ENCODE results near the gene HDAC11.
"Not testable (repeated sequence)": the region's sequence is repeated elsewhere in the genome, so short reads cannot be mapped to it uniquely, and the experiment has no call there.

Gene HDAC11, protein sequence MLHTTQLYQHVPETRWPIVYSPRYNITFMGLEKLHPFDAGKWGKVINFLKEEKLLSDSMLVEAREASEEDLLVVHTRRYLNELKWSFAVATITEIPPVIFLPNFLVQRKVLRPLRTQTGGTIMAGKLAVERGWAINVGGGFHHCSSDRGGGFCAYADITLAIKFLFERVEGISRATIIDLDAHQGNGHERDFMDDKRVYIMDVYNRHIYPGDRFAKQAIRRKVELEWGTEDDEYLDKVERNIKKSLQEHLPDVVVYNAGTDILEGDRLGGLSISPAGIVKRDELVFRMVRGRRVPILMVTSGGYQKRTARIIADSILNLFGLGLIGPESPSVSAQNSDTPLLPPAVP

DNA sequence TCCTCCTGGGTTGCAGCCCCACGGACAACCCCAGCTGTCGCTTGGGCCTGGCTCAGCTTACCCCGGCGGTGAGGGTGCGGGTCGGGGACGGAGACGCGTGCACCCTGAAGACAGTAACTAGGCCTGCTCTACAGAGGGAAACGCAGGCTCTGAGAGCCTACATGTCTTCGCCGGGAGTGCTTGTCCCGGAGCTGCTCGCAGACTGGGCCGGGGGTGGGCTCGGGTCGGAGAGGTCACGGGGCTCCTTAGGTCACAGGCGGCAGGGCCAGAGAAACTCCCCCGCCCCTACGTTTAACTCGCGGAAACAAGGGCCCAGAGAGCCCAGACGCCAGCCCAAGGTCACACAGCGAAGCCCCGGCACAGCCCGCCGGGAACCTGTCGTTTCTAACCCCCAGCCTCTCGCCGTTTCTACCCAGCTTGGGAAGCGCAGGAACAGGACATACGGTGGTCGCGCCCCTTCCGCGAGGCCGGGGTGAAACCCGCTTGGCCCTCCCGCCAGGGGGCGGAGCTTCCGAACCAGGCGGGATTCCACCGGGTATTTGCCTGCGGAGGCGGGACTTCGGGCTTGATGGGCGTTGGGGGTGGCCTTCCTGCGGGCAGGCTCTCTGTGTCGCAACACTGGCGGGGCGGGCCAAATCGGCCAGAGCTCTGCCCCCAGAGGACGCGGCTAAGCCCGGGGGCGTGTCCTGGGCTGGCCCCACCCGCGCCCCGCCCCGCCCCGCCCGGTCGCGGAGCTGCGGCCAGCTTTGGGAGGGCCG is at the start of gene HDAC11:
HDAC11 (plus strand) TSS at position 725 of the 758 bp plus-strand sequence. CDS start 42 bp downstream, outside the sequence.
- peak; percentile 97 for DNase-seq

DNA sequence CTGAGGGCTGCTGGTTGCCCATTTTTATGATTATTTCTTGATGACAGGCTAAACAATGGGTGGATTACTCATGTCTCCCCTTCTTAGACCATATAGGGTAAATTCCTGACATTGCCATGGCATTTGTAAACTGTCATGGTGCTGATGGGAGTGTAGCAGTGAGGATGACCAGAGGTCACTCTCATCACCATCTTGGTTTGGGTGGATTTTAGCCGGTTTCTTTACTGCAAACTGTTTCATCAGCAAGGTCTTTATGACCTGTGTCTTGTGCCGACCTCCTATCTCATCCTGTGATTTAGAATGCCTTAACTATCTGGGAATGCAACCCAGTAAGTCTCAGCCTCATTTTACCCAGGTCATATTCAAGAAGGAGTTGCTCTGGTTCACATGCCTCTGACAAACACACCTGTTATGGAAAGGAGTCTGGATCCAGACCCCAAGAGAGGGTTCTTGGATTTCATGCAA is 49.7 kb upstream of the HDAC11 start:
- DNase-seq = not testable (repeated sequence)

DNA sequence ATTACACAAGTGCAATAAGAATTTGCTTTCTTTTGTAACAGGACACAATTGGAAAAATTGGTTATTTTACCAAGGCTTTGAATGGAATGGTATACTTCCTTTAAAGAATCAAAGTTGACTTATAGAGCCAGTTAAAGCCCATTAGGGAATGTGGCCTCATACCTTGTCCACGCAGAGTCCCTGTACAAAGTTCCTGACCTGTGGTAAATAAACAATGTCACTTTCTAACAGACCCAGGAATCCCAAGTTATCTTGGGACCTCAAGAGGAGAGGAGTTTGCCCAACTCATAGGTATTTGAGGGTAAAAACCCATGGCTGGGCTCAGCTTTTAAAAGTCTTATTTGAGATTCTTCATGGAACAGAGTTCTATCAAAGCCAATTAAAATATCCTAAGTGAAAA is 48.0 kb upstream of the HDAC11 start:
- no peak for DNase-seq

DNA sequence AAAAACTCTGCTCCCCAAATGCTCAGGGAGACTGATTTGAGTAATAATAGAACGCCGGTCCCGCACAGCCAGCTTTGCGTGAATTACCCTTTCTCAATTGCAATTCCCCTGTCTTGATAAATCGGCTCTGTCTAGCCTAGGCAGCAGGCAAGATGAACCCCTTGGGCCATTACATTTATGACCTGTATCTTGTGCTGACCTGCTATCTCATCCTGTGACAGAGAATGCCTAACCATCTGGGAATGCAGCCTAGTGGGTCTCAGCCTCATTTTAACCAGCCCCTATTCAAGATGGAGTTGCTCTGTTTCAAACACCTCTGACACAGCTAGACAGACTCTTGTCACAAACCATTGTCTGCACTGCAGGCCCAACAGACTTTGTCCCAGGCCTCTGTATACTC is 46.2 kb upstream of the HDAC11 start:
- no peak for DNase-seq

DNA sequence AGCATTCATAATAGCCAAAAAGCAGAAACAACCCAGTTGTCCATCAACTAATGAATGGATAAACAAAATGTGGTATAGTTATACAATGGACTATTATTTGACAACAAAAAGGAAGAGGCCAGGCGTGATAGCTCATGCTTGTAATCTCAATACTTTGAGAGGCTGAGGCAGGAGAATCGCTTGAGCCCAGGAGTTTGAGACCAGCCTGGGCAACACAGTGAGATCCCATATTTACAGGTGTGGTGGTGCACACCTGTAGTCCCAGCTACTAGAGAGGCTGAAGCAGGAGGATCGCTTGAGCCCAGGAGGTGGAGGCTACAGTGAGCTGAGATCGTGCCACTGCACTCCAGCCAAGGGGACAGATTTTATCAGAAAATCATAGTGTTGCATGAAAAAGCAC is 43.9 kb upstream of the HDAC11 start:
- DNase-seq = not testable (repeated sequence)

DNA sequence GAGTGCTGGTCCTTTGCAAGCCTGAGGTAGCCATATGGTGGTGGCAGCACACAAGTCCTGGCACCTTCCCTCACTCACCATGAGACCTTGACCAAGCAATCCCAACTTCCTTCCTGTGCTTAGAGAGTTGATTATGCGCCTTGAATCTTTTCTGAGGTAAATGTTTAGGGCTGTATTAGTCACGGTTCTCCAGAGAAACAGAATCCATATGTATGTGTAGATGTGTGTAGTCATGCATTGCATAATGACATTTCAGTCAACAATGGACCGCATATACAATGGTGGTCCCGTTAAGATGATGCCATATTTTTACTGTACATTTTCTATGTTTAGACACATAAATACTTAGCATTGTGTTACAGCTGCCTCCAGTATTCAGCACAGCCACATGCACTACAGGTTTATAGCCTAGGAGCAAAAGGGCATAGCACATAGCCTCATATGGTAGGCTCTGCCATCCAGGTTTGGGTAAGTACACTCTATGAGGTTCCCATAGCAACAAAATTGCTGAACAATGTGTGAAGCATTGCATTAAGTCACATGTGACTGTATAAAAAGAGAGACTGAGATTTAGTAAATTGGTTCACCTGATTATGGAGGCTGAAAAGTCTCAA is 39.8 kb upstream of the HDAC11 start:
- no peak for DNase-seq

DNA sequence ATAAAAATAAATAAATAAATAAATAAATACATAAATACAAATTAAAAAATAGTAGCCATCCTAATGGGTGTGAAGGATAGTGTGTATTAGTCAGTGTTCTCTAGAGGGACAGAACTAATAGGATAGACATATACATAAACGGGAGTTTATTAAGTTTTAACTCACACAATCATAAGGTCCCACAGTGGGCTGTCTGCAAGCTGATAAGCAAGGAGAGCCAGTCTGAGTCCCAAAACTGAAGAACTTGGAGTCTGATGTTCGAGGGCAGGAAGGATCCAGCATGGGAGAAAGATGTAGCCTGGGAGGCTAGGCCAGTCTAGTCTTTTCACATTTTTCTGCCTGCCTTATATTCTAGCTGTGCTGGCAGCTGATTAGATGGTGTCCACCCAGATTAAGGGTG is 37.2 kb upstream of the HDAC11 start:
- DNase-seq = not testable (repeated sequence)

DNA sequence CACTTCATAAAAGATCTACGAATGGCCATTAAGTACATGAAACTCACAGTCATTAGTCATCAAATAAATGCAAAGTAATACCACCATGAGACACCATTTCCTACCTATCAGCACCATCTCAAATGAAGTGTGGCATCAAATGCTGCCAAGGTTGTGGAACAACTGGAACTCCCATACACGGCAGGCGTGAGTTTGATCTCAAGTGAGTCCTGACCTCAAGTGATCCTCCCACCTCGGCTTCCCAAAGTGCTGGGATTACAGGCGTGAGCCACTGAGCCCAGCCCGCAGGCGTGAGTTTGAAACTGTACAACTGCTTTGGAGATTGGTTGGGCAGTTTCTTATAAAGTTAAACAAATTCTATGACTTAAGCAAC is 28.8 kb upstream of the HDAC11 start:
- peak; percentile 42 for DNase-seq

DNA sequence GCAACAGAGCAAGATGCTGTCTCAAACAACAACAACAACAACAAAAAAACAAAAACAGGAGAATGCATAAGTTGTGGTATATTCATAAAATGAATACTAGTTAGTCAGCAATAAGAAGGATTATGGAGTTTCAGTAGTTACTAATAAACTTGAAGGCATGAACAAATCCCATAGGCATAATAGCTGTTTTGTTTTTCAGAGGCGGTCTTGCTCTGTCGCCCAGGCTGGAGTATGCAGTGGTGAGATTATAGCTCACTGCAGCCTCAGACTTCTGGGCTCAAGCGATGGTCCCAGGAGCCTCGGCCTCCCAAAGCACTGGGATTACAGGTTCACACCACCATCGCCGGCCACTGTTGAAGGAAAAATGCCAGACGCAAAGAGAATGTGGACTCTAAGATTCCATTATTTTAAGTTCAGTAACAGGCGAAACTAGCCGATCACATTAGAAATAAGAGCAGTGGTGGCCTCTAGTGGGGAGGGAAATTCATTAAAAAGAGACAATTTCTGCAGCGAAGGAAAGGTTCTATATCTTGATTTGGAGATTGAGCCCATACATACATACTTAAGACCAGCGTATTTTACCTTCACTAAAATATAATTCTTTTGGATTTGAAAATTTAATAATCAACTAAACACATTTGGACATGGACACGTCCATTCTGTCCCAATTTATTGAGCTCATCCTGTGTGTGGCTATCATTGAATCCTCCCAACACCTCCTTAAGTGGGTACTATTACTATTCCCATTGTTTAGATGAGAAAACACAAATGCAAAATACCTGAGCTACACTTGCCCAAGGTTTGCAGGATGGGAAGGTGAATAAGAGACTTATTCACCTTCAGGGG is 27.4 kb upstream of the HDAC11 start:
- no peak for DNase-seq

DNA sequence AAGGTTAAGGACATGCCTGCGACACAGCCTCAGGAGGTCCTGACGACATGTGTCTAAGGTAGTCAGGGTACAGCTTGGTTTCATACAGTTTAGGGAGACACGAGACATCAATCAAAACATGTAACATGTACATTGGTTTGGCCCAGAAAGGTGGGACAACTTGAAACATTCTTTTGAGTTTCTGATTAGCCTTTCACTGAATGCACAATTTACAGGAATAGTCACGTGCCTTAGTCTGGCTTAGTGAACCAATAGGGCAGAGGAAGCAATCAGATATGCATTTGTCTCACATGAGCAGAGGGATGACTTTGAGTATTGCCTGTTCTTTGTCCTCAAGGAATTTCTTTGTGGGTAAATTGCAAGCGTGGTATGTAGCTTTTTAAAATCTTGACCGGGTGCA is 24.5 kb upstream of the HDAC11 start:
- DNase-seq = no peak

DNA sequence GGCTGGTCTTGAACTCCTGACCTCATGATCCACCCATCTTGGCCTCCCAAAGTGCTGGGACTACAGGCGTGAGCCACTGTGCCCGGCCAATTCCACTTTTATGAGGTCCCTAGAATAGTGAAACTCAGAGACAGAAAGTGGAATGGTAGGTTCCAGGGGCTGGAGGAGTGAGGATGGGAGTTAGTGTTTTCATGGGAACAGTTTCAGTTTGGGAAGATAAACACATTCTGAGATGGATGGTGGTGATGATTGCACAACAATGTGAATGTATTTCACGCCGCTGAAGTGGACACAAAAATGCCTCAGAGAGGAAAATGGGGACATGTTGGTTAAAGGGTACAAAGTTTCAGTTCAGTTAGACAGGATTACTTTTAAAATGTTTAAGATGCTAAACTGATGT is 22.5 kb upstream of the HDAC11 start:
- no peak for DNase-seq

DNA sequence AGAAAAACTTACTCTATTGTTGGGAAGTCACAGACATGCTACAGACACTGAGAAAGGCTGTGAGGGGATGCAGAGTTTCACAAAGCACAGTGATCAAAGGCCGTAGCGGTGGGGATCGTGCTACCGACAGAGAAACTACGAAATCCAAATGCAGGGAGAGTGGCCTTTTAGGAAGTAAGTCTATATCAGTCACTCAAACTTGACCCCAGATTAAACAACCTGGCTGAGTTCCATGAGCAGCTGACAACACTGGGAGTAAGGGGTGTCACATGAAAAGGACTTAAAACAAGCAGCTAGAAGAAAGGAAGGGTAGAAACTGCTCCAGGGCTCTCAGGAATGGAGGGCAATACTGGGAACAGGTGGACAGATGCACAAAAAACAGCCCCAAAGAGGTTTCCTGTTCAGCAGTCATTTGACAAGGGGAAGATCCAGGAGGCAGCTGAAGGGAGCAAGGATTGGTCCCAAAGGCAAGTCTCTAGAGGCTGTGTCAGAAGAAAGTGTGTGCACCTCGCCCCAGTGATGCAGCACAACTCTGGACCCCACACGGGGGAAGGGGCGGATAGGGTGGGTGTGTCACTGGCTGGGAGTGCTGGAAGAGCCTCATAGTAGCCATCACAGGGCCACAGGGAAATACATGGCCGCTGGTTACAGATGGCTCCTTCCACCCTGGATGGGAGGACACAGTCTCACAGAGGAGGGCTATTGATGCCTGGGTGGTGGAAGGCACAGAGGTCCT is 20.3 kb upstream of the HDAC11 start:
- no peak for DNase-seq

DNA sequence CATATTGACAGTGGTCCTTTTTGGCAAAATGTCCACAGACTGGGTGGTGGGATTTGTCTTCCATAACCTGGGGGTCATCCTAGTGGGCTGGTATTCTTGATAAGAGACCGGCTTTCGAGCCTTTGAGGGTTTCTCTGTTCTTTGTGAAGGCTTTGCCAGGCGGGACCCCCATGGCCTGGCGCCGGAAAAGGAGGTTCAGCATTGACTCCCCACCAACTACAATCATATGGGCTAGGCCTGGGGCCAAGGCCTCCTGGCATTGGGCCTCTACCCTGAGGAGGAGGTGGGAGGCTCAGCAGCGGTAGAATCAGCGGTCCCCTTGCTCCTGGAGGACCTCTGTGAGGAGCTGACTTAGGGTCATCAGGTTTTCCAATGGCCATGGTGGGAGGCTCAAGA is 19.8 kb upstream of the HDAC11 start:
- DNase-seq = no peak

DNA sequence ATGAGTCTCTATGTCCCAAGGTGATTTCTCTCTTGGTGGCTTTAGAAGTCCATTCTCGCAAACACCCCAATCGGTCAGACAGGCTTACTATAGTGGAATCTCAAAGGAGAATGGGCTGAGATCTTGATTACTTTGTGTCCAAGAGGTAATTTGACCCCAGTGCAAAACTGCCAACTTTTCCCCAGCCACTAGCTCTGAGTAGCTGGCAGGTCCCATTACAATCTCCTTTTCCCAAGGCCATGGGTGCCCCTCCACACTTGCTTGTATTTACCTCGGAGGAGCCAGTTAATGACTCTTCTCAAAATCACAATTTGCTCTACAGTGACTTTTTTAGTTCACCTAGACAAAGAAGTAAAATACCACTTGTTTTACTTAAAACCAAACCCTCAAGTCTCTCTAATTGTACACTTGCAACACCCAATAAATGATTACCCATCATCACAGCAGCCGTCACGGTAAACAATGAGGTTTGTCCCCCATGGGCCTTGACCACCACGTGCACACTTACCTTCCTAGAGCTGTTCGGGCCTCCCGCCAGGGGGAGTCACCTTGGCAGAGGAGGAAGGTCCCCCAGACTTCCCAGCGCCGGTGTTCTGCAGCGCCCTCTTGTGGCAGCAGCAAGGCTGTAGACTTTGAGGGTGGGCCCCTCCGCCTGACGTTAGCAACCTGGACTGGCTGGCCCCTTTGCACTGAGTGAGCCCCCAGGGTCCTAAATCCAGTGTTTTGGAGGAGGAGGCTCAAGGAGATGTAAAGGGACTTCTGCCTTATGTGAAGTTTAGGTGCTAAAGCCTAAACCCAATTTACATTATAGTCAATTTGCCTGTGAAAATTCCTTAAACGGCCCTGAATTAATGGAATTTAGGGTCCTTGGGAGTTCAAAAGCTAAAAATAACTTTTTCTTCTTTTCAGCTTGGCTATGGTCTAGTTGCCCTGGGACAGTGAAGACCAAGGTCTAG is 18.7 kb upstream of the HDAC11 start:
- DNase-seq = peak; percentile 79

DNA sequence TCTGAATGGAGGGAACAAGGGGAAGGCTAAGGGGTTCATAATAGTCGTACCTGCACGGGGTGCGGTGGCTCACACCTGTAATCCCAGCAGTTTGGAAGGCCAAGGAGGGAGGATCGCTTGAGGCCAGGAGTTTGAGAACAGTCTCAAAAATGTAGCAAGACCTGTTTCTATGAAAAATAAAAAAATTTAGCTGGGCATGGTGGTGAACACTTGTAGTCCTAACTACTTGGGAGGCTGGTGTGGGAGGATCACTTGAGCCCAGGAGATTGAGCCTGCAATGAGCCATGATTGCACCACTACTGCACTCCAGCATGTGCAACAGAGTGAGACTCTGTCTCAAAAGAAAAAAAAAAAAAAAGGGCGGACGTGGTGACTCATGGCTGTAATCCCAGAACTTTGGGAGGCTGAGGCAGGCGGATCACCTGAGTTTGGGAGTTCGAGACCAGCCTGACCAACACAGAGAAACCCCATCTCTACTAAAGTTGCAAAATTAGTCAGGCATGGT is 17.9 kb upstream of the HDAC11 start:
- no peak for DNase-seq

DNA sequence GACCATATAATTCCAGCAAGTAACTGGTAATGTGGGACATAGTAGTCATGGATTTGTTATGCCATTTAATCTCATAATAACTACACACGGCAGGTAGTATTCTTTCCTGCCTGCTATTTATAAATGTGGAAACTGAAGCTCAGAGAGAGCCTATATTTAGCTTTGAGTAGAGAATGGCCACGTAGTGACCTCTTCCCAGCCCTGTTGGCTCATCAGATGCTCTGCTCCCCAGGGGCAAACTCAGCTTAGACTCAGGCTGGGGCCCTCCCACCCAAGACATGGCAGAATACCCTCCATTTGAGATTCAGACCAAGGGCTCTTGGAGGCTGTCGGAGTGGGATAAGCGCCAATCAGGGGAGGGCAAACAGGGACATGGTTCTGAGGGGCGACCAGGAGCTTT is 17.3 kb upstream of the HDAC11 start:
- no peak for DNase-seq

DNA sequence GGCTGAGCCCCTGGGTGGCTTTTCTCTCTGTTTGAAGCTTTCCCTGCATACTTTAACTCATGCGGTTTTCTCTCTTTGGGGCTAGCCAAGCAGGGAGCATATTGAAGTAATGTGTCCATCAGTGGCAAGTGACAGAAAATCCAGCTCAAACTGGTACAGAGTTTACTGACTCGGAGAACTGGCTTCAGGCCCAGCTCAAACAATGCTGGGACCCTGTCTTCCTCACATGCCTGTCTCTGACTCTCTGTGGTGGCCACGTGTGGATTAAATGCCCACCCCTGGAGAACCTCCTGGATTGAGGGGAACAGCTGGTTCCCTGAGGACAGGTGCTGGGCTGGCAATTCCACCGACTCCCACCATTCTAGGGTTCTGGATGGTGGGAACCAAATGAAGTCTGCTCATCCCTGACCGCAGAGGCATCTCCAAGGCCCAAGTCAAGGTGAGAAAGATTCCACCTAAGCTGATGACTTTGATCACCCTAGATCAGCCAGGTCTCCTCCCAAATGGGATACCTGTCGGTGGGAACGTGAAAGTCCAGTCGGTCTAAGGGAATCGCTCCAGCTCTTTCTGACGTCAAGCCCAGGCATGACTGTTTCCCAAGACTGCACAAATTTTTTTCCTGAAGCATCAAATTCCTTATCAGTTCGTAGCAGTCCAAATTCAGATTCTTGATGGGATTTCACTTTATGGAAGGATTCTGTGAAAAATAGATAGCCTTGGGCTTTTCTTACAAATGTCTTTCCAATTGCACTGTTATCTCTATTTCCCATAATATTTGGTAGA is 16.3 kb upstream of the HDAC11 start:
- DNase-seq = no peak

DNA sequence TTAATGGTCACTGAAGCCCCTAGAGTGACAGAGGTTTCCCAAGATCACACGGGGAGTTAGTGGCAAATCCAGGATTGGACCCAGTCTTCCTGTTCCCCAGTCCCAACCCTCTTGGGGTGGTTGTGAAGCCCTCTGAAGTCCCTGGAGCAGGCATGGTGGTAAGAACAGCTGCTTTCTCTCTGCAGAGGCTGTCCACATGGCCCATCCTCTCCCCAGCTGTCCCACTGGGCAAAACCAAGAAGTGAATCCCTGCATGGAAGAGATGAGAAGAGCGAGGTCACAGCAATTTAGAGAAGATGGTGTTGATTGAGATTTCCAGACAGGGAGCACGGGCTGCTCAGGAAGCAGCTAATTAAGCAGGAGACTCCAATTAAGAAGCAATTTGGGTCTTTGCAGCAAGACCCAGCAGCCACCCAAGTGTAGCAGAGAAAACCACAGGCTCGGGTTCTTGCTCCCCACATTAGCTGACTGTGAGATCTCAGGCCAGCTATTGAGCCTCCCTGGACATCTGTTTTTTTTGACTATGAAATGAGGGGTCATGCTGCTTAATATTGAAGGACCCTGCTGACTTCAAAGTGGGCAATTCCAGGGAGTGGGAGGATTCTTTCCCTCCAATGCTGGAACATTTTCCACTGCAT is 14.8 kb upstream of the HDAC11 start:
- no peak for DNase-seq

DNA sequence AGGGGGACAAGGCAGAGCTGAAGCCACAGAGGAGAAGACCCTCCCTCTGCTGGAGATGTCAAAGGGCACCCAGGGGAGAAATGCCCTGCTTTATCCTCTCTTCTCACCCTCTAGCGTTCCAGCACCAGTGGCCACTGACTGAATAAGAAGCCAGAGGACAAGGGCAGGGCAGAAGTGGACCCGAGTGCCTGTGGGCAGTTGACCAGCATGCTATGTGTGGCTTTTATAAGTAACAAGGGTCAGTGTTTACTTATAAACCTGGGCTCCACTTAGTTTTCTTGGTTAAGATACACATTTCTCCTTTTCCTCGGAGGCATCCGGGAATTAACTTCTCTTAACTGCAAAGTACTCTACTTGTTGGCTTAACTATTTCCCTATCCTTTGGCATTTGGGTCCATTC is 13.3 kb upstream of the HDAC11 start:
- DNase-seq = no peak

Measured in activated CD4-positive, CD25-positive, alpha-beta regulatory T cell treated with anti-CD3 and anti-CD28 coated beads, Interleukin-2, amount 50 U/mL, for 72 hours (primary cell).